Measurements from ENCODE around the gene MKNK2.
"Not testable (repeated sequence)": the region's sequence is repeated elsewhere in the genome, so short reads cannot be mapped to it uniquely, and the experiment has no call there.

The MKNK2 gene

GRCh38 chr19:2050991-2051772 lies at the start of gene MKNK2:
Gene MKNK2, minus strand, starts transcription at chr19:2051244. Its CDS starts 393 bp downstream, at chr19:2050851.
- DNase-seq, result peak; percentile 98

DNA sequence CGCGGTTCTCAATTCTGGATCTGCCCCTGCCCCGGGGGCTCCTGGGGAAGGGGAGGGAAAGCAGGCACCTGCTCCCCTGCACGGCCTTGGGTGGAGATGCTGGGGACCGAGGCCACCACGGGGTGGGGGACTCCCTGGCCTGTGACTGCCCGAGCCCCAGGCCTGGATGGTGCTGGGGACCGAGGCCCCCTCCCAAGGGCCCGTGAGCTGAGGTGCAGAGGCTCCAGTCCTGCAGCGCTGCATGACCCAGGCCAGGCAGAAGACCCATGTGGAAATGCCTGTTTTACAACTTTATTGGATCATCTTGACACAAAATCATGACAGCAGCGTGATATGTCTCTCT lies 49.6 kb upstream of the MKNK2 start:
- no peak for DNase-seq

- no peak for DNase-seq
Measured at GRCh38 chr19:2099937-2100718, 49.1 kb upstream of the MKNK2 start.

- no peak for DNase-seq
Measured at GRCh38 chr19:2099054-2099501, 48.0 kb upstream of the MKNK2 start.

DNA sequence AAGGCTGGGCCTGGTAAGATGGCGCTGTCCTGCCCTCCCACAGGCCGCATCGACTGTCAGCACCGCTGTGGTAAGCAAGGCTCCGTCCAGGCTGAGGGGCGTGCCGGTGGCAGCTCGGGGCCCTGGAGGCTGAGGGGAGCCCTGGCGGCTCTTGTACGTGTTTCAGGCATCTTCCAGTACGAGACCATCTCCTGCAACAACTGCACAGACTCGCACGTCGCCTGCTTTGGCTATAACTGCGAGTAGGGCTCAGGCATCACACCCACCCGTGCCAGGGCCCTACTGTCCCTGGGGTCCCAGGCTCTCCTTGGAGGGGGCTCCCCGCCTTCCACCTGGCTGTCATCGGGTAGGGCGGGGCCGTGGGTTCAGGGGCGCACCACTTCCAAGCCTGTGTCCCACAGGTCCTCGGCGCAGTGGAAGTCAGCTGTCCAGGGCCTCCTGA lies 46.9 kb upstream of the MKNK2 start:
- no peak for DNase-seq

DNA sequence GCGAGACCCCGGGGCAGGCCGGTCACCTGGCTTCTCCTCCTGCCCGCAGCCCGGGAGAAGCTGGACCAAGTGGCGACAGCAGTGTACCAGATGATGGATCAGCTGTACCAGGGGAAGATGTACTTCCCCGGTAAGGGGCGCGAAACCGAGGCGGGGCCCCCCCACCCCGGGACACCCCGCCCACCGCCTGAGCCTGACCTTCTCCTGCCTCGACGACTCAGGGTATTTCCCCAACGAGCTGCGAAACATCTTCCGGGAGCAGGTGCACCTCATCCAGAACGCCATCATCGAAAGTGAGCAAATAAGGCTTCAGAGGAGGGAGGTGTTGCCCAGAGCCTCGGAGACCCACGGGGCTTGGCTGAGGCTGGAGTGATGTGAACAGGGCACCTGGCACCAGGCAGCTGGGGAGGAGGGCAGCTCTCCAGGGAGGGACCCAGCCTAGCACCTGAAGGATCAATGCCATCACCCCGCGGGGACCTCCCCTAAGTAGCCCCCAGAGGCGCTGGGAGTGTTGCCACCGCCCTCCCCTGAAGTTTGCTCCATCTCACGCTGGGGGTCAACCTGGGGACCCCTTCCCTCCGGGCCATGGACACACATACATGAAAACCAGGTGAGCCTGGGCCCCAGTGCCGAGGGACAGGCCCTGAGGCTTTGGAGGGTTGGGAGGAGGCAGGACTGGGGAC lies 46.3 kb upstream of the MKNK2 start:
- DNase-seq, result peak; percentile 51

DNA sequence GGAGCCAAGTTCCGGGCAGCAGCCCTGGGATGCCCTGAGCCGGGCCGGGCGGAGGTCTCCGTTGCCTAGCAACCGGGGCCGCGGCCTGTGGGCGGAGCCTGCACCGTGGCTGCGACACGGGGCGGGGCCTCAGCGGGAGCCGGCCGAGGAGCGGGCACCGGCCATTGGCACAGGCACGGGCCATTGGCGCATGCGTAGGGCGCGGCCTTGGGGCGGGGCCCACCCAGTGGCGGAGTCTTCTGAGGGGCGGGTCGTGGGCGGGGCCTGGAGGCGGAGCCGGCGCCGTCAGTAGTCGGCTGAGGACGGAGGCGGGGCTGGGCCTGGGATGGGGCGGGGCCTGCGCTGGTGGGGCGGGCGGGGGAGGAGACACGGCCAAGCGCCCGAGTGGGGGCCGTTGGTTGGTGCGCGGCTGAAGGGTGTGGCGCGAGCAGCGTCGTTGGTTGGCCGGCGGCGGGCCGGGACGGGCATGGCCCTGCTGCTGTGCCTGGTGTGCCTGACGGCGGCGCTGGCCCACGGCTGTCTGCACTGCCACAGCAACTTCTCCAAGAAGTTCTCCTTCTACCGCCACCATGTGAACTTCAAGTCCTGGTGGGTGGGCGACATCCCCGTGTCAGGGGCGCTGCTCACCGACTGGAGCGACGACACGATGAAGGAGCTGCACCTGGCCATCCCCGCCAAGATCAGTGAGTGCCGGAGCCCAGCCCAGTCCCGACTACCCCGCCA lies 45.6 kb upstream of the MKNK2 start, which contains the start of gene IZUMO4:
TSS of gene IZUMO4 (plus strand) at position 436 of the 723 bp plus-strand sequence. CDS start at position 467, 31 bp downstream.
- DNase-seq, result peak; percentile 100

DNA sequence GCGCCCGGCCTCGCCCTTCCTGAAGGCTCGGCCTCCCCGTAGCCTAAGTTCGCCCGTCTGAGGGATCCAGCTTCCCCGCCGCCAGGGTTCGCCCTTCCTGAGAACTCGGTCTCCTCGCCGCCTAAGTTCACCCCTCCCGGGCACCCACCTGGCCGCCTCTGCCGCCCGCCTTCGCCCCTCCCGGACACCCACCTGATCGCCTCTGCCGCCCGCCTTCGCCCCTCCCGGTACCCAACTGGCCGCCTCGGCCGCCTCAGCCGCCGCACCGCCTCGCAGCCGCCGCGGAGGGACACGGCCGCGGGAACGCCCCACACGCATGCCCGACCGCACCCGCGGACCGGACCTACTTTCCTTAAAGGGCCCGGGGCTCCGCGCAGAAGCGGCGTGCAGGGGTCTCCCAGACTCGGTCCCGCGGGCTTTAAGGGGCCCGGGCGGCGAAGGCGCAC lies 45.0 kb upstream of the MKNK2 start, which contains the start of gene MOB3A:
TSS of gene MOB3A (minus strand) at position 293 of the 446 bp plus-strand sequence. CDS start 17,766 bp downstream, outside the sequence.
- peak; percentile 81 for DNase-seq

DNA sequence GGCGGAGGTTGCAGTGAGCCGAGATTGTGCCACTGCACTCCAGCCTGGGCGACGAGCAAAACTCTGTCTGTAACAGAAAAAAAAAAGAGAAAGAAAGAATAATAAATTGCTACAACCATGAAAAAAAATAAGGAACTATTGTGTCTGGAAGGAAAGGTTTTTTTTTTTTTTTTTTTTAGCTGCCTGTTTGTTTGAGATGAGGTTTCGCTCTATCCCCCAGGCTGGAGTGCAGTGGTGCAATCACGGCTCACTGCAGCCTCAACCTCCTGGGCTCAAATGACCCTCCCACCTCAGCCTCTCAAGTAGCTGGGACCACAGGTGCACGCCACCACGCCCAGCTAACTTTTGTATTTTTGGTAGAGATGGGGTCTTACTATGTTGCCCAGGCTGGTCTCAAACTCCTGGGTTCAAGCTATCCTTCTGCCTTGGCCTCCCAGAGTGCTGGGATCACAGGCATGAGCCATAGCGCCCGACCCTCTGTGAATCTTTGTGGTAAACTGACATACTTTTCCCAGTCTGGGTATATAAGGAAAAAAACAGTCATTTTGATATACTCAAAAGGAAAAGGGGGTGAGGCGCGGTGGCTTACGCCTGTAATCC lies 41.0 kb upstream of the MKNK2 start:
- not testable (repeated sequence) for DNase-seq

- no peak for DNase-seq
Measured at GRCh38 chr19:2089727-2090053, 38.6 kb upstream of the MKNK2 start.

GRCh38 chr19:2089001-2089711 lies 38.1 kb upstream of the MKNK2 start:
- DNase-seq, result no peak

- DNase-seq, result no peak
Measured at GRCh38 chr19:2087621-2088100, 36.6 kb upstream of the MKNK2 start.

DNA sequence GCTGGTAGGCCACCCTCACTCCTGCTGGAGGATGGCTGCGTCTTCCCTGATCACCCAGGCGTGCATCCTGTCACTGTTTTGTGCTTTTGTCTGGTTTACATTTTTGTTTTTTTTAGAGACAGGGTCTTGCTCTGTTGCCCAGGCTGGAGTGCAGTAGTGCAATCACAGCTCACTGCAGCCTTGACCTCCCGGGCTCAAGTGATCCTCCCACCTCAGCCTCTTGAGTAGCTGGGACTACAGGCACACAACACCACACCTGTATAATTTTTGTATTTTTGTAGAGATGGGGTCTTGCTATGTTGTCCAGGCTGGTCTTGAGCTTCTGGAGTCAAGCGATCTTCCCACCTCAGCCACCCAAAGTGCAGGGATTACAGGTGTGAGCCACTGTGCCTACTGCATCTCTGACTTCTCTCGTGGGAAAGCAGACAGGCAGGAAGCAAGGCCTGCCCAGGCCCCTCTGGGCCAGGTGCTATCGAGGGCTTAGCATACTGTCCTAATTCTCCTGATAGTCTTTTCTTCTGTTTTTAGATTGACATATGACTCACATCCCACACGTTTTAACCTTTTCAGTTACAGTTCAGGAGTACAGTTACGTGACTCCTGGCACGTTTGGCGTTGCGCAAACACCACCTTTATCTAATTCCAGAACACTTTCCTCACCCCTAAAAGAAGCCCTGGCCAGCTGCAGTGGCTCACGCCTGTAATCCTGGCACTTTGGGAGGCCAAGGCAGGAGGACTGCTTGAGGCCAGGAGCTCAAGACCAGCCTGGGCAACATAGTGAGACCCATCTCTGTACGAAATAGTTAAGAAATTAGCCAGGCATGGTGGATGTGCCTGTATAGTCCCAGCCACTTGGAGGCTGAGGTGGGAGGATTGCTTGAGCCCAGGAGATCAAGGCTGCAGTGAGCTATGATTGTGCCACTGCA lies 35.9 kb upstream of the MKNK2 start:
- not testable (repeated sequence) for DNase-seq

GRCh38 chr19:2084993-2085720 lies 34.1 kb upstream of the MKNK2 start:
- peak; percentile 81 for DNase-seq

DNA sequence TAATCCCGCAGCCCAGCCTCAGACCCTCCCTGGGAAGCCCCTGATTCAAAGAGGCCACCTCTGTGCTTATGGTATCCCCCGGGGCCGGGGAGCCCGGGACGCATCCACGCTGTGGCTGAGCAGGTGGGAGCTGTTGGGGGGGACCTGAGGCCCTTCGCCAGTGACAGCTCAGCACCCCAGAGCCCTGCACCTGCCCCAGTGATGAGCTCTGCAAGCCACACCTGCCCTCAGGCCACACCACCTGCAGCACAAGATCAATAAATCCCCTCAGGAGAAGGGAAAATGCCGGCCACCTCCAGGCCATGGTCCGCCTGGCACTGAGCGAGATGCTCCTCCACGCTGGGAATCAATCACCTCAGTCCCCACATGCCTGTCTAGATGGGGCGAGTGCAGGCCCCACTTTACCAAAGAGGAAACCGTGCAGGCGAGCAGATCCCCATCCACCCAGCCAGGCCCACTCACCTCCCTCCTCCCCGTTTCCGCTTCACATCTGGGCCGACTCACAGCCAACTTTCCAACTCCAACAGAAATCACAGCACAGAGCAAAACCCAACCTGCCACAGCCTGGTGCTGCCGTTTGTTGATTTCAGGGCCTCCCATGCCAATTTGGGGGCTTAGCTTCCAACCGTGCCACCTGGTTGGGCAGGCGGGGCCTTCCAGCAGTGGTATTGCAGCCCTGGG lies 32.3 kb upstream of the MKNK2 start:
- peak; percentile 57 for DNase-seq

DNA sequence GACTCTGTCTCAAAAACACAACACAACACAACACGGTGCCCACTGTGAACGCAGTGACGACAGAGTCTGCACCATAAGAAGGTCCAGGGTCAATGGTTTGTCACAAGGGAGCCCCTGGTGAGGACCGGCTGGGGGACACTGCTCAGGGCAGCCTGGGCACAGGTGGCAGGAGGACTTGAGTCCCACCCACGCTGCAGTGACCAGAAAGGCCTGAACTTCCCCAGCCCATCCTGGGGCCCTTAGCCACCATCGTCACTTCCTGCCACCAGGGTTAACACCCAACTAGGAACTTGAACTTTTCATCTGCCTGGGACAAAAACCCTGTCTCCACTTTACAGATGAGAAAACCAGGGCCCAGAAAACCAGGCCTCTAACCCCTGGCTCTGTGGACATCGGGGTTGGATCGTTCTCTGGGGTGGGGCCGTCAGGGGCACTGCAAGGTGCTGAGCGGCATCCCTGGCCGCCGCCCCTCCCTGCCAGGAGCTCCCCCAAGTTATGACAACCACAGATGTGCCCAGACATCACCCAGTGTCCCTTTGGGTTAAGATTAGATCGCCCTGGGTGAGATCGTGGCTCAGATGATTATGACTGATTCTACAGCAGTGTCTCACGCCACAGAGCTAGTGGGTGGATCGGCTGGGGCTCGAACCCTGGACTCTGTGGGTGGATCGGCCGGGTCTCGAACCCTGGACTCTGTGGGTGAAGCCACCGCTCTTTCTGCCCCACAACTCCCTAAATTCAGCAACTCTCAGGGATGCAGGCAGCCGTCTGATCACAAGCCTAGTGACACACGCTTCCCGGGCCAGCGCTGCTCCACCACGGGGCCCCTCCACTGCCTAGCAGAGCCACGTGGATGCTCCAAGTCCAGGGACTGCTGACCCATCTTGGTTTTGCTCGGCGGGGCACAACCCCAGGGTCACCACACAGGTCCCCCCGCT lies 31.1 kb upstream of the MKNK2 start:
- no peak for DNase-seq

DNA sequence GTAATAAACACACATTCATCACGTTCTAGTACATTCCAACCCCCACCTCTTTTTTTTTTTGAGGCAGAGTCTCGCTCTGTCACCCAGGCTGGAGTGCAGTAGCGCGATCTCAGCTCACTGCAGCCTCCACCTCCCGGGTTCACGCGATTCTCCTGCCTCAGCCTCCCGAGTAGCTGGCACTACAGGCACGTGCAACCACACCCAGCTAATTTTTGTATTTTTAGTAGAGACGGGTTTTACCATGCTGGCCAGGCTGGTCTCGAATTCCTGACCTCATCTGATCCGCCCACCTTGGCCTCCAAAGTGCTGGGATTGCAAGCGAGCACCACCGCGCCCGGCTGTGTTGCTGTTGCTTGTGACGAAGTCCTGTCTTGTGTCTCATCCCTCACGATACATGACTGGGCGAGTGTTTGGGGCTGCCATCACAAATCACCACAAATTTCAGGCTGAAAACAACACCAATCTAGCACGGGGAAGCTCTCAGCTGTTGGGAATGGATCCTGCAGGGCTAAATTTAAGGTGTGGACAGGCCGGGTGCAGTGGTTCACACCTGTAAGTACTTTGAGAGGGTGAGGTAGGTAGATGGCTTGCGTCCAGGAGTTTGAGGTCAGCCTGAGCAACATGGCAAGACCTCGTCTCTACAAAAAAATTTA lies 29.4 kb upstream of the MKNK2 start:
- DNase-seq, result no peak

Measured in stimulated activated CD4-positive, alpha-beta T cell treated with anti-CD3 and anti-CD28 coated beads, Interleukin-12 subunit alpha, Interleukin-12 subunit beta, amount 100 ng/mL, for 4 hours (primary cell).